MCF 10A (cell line): ENCODE data around the gene SPHK1. TPM values are rescaled to one million over a fixed set of nuclear protein-coding genes. Genes with fewer than 3 reads are reported as not detected.
A peak's percentile ranks its signal among the peaks of the same experiment; 100 is the strongest.

Source experiments
- BruUV-seq: library from RNA; stranded (reverse); fragments of 400-500 nt; replicated peaks from 2 replicates; lab custom pipeline; 2021; lab: Mats Ljungman, UMichigan
- CTCF ChIA-PET: fragments of 300-600 bp; sonication (Branson Sonifier 250); formaldehyde crosslinking; extraction: SDS; loops from one replicate; lab custom pipeline; 2021; ENCODE audit warnings: antibody characterized with exemption, inconsistent platforms; lab: Yijun Ruan, JAX
- POLR2A ChIA-PET: fragments of 300-600, 350-650 bp; sonication (Branson Sonifier 250); formaldehyde crosslinking; extraction: SDS; loops from one replicate; lab custom pipeline; 2020; ENCODE audit warnings: antibody characterized with exemption, inconsistent platforms; lab: Yijun Ruan, JAX
- DNase-seq: peaks from one replicate; pipeline ENCODE4 v3.0.0-alpha.2; 2018; ENCODE audit not compliant: unreplicated experiment
- H3K27ac Mint-ChIP-seq: one replicate; pipeline ENCODE4 v1.8.0; 2022; ENCODE audit warnings: mild to moderate bottlenecking, low read depth, mixed read lengths; ENCODE audit not compliant: unreplicated experiment
- H3K27me3 Mint-ChIP-seq: one replicate; pipeline ENCODE4 v1.8.0; 2022; ENCODE audit warnings: mixed read lengths; ENCODE audit not compliant: insufficient read depth, unreplicated experiment
- H3K36me3 Mint-ChIP-seq: one replicate; pipeline ENCODE4 v1.8.0; 2022; ENCODE audit warnings: mild to moderate bottlenecking, moderate library complexity, mixed read lengths; ENCODE audit not compliant: insufficient read depth, unreplicated experiment
- H3K4me1 Mint-ChIP-seq: one replicate; pipeline ENCODE4 v1.8.0; 2022; ENCODE audit warnings: mixed read lengths; ENCODE audit not compliant: insufficient read depth, unreplicated experiment
- H3K4me3 Mint-ChIP-seq: one replicate; pipeline ENCODE4 v1.8.0; 2022; ENCODE audit warnings: mild to moderate bottlenecking, moderate library complexity, mixed read lengths; ENCODE audit not compliant: unreplicated experiment
- H3K9me3 Mint-ChIP-seq: one replicate; pipeline ENCODE4 v1.8.0; 2022; ENCODE audit warnings: mixed read lengths; ENCODE audit not compliant: unreplicated experiment
- intact Hi-C: fragments of 100-400 bp; cut with micrococcal nuclease; formaldehyde crosslinking; loops from 2 replicates; pipeline ENCODE4 v1.14.1; 2022
- total RNA-seq: library from RNA; stranded (reverse); gene quantifications from 2 replicates; pipeline ENCODE4 v1.2.3, GENCODE V29; 2022
- TF ChIP-seq, protein P1 (sequence below): fragments of 200-600 bp; IDR thresholded peaks from one replicate; pipeline ENCODE4 v1.8.0; 2022; ENCODE audit warnings: antibody characterized with exemption, mild to moderate bottlenecking; ENCODE audit not compliant: unreplicated experiment

Gene SPHK1
- total RNA-seq, 1 experiment from 2014 or later, result 7.1 TPM

GRCh38 chr17:76432004-76432403 is 47.6 kb downstream of the SPHK1 start:
- H3K4me1 Mint-ChIP-seq, result peaks cover 10% of the 10 kb centered on the region
- BruUV-seq, result no TSS peak
- intact Hi-C loops, result no loop called here
- ChIA-PET CTCF (interaction anchor here (0.9 kb wide), 1 partner anchor 23 kb away, joined by 3 read pairs; no protein-coding TSS in a partner anchor), POLR2A (no interaction called here)
- H3K27me3 Mint-ChIP-seq, result no peaks in the 10 kb centered on the region
- no peaks in the 10 kb centered on the region for H3K9me3 Mint-ChIP-seq
- DNase-seq, result no peak
- H3K4me3 Mint-ChIP-seq, result no peak overlapping the region
- TF ChIP-seq, protein P1, sequence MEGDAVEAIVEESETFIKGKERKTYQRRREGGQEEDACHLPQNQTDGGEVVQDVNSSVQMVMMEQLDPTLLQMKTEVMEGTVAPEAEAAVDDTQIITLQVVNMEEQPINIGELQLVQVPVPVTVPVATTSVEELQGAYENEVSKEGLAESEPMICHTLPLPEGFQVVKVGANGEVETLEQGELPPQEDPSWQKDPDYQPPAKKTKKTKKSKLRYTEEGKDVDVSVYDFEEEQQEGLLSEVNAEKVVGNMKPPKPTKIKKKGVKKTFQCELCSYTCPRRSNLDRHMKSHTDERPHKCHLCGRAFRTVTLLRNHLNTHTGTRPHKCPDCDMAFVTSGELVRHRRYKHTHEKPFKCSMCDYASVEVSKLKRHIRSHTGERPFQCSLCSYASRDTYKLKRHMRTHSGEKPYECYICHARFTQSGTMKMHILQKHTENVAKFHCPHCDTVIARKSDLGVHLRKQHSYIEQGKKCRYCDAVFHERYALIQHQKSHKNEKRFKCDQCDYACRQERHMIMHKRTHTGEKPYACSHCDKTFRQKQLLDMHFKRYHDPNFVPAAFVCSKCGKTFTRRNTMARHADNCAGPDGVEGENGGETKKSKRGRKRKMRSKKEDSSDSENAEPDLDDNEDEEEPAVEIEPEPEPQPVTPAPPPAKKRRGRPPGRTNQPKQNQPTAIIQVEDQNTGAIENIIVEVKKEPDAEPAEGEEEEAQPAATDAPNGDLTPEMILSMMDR, result no peak
- H3K27ac Mint-ChIP-seq, result no peak overlapping the region
- H3K36me3 Mint-ChIP-seq, result peaks cover 4% of the 10 kb centered on the region

DNA sequence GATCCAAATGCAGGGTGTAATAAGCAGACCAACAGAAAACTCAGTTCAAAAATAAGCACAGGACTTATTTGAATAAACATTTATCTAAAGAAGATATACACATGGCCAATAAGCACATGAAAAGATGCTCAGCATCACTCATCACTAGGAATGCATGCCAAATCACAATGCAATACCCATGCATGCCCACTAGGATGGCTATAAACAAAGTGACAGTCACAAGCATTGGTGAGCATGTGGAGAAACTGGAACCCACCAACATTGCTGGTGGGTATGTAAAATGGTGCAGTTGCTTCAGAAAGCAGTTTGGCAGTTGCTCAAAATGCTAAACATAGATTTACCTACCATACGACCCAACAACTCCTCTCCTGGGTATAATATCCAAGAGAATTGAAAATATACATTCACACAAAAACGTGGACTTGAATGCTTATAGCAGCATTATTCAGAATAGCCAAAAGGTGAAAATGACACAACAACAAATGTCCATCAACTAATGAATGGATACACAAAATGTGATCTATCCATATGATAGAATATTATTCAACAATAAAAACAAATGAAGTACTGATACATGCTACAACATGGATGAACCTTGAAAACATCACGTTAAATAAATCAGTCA is 48.4 kb downstream of the SPHK1 start:
- TF ChIP-seq, protein P1, result peak; percentile 43
- CTCF ChIA-PET, result no interaction called here
- POLR2A ChIA-PET, result no interaction called here
- Mint-ChIP-seq H3K4me1 (peaks cover 13% of the 10 kb centered on the region), H3K27me3 (no peaks in the 10 kb centered on the region), H3K9me3 (no peaks in the 10 kb centered on the region), H3K27ac (no peak overlapping the region), H3K4me3 (no peak overlapping the region), H3K36me3 (peaks cover 4% of the 10 kb centered on the region)
- intact Hi-C loops, result no loop called here
- peak; percentile 24 for DNase-seq
- BruUV-seq, result no TSS peak

DNA sequence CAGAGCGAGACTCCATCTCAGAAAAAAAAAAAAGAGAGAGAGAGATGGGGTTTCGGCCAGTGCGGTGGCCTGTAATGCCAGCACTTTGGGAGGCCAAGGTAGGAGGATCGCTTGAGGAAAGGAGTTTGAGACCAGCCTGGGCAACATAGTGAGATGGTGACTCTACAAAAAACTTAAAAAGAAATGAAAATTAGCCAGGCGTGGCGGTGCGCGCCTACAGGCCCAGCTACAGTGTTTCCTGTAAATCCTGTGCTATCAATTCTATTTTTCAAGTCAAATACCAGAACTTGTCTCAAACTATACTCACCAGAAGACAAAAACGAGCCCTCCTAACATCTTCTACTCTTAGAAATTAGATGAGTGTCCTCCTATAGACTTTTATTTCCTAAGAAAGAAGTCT is 49.3 kb downstream of the SPHK1 start:
- no TSS peak for BruUV-seq
- intact Hi-C loops, result no loop called here
- Mint-ChIP-seq H3K27me3 (no peaks in the 10 kb centered on the region), H3K4me1 (peaks cover 21% of the 10 kb centered on the region), H3K36me3 (peaks cover 4% of the 10 kb centered on the region), H3K4me3 (no peak overlapping the region), H3K9me3 (no peaks in the 10 kb centered on the region), H3K27ac (no peak overlapping the region)
- ChIA-PET POLR2A (no interaction called here), CTCF (no interaction called here)
- no peak for DNase-seq
- TF ChIP-seq, protein P1, result no peak

- no peak overlapping the region for H3K4me3 Mint-ChIP-seq
- POLR2A ChIA-PET, result no interaction called here
- no peaks in the 10 kb centered on the region for H3K9me3 Mint-ChIP-seq
- TF ChIP-seq, protein P1, result no peak
- H3K4me1 Mint-ChIP-seq, result peaks cover 26% of the 10 kb centered on the region
- H3K27ac Mint-ChIP-seq, result no peak overlapping the region
- peak; percentile 66 for DNase-seq
- intact Hi-C loops, result no loop called here
- peaks cover 10% of the 10 kb centered on the region for H3K36me3 Mint-ChIP-seq
- H3K27me3 Mint-ChIP-seq, result no peaks in the 10 kb centered on the region
- CTCF ChIA-PET, result interaction anchor here (0.7 to 1.8 kb wide), 3 partner anchors 14 to 49 kb away, joined by 3 to 7 read pairs (median 3); no protein-coding TSS in a partner anchor
- BruUV-seq, result no TSS peak
Measured at GRCh38 chr17:76434870-76435269, 50.5 kb downstream of the SPHK1 start.
